SK-N-SH treated with all-trans-retinoic acid at 6 μM for 48 hours (cell line): Measurements from ENCODE around the gene MYO1B.

Experiments
- ATAC-seq: fragments of 200-7000 bp; cut with Tn5 transposase; 3 replicates; pipeline ENCODE4 v1.9.1; 2020; ENCODE audit warnings: mild to moderate bottlenecking, moderate library complexity
- ARNTL ChIP-seq: fragments of 450-650 bp; formaldehyde crosslinking; IDR thresholded peaks from 2 replicates; pipeline ENCODE4 v1.5.0; 2020; ENCODE audit warnings: low read depth, mild to moderate bottlenecking, moderate library complexity, borderline replicate concordance
- BACH2 ChIP-seq: fragments of 250-450 bp; sonication (Bioruptor Pico); IDR thresholded peaks from 2 replicates; pipeline ENCODE4 v1.9.0; 2021; ENCODE audit warnings: mild to moderate bottlenecking, borderline replicate concordance
- CSDC2 ChIP-seq: fragments of 250-450 bp; sonication (Bioruptor Pico); IDR thresholded peaks from 2 replicates; pipeline ENCODE4 v1.5.0; 2020; ENCODE audit warnings: mild to moderate bottlenecking, moderate library complexity
- ESRRG ChIP-seq: fragments of 250-450 bp; sonication (Bioruptor Pico); IDR thresholded peaks from 2 replicates; pipeline ENCODE4 v1.6.1; 2021; ENCODE audit warnings: mild to moderate bottlenecking
- GLIS3 ChIP-seq: fragments of 250-450 bp; sonication (Bioruptor Pico); IDR thresholded peaks from 2 replicates; pipeline ENCODE4 v1.5.0; 2020; ENCODE audit warnings: mild to moderate bottlenecking, moderate library complexity
- ISL1 ChIP-seq: fragments of 250-450 bp; sonication (Bioruptor Pico); IDR thresholded peaks from 2 replicates; pipeline ENCODE4 v2.1.2; 2022; ENCODE audit warnings: mild to moderate bottlenecking, moderate library complexity
- OSR1 ChIP-seq: fragments of 250-450 bp; sonication (Bioruptor Pico); IDR thresholded peaks from 2 replicates; pipeline ENCODE4 v1.8.0; 2022; ENCODE audit warnings: moderate library complexity, mild to moderate bottlenecking, inconsistent platforms
- PPARA ChIP-seq: fragments of 250-450 bp; sonication (Bioruptor Pico); IDR thresholded peaks from 2 replicates; pipeline ENCODE4 v1.5.0; 2020; ENCODE audit warnings: mild to moderate bottlenecking, borderline replicate concordance
- RARB ChIP-seq: fragments of 250-450 bp; sonication (Bioruptor Pico); IDR thresholded peaks from 2 replicates; pipeline ENCODE4 v1.8.0; 2021; ENCODE audit warnings: mild to moderate bottlenecking, moderate library complexity
- SNAI2 ChIP-seq: fragments of 250-450 bp; sonication (Bioruptor Pico); IDR thresholded peaks from 2 replicates; pipeline ENCODE4 v1.5.0; 2020; ENCODE audit warnings: mild to moderate bottlenecking, moderate library complexity
- TCF4 ChIP-seq: fragments of 250-450 bp; sonication (Bioruptor Pico); IDR thresholded peaks from 2 replicates; pipeline ENCODE4 v1.8.0; 2021; ENCODE audit warnings: mild to moderate bottlenecking, moderate library complexity, borderline replicate concordance
- TOX ChIP-seq: fragments of 250-450 bp; sonication (Bioruptor Pico); IDR thresholded peaks from 2 replicates; pipeline ENCODE4 v1.8.0; 2021; ENCODE audit warnings: mild to moderate bottlenecking, moderate library complexity, borderline replicate concordance
- ZC3H10 ChIP-seq: fragments of 250-450 bp; sonication (Bioruptor Pico); IDR thresholded peaks from 2 replicates; pipeline ENCODE4 v1.5.1; 2021; ENCODE audit warnings: mild to moderate bottlenecking, moderate library complexity
- ZFP3 ChIP-seq: fragments of 250-450 bp; sonication (Bioruptor Pico); IDR thresholded peaks from 2 replicates; pipeline ENCODE4 v1.5.0; 2020; ENCODE audit warnings: mild to moderate bottlenecking, moderate library complexity
- ZFP30 ChIP-seq: fragments of 450-650 bp; formaldehyde crosslinking; IDR thresholded peaks from 2 replicates; pipeline ENCODE4 v1.5.0; 2022; ENCODE audit warnings: mild to moderate bottlenecking, moderate library complexity
- ZNF565 ChIP-seq: fragments of 450-650 bp; formaldehyde crosslinking; conservative IDR thresholded peaks from 2 replicates; pipeline ENCODE4 v1.5.0; 2020; ENCODE audit warnings: low read depth, mild to moderate bottlenecking, moderate library complexity
- ZNF70 ChIP-seq: fragments of 450-650 bp; formaldehyde crosslinking; IDR thresholded peaks from 2 replicates; pipeline ENCODE4 v1.5.0; 2020; ENCODE audit warnings: mild to moderate bottlenecking, moderate library complexity
- ZNF8 ChIP-seq: fragments of 450-650 bp; formaldehyde crosslinking; IDR thresholded peaks from 2 replicates; pipeline ENCODE4 v1.5.0; 2020; ENCODE audit warnings: mild to moderate bottlenecking, moderate library complexity
- TF ChIP-seq, protein P1 (sequence below): fragments of 250-450 bp; sonication (Bioruptor Pico); IDR thresholded peaks from 2 replicates; pipeline ENCODE4 v1.8.0; 2021; ENCODE audit warnings: low read depth, mild to moderate bottlenecking, moderate library complexity, borderline replicate concordance
- TF ChIP-seq, protein P2 (sequence below): fragments of 250-450 bp; sonication (Bioruptor Pico); IDR thresholded peaks from 2 replicates; pipeline ENCODE4 v1.5.1; 2021; ENCODE audit warnings: mild to moderate bottlenecking, moderate library complexity
- TF ChIP-seq, protein P3 (sequence below): fragments of 250-450 bp; sonication (Bioruptor Pico); IDR thresholded peaks from 2 replicates; pipeline ENCODE4 v1.5.0; 2020; ENCODE audit warnings: mild to moderate bottlenecking, moderate library complexity
- TF ChIP-seq, protein P4 (sequence below): fragments of 250-450 bp; sonication (Bioruptor Pico); IDR thresholded peaks from 2 replicates; pipeline ENCODE4 v1.8.0; 2020; ENCODE audit warnings: mild to moderate bottlenecking, moderate library complexity, borderline replicate concordance
- TF ChIP-seq, protein P5 (sequence below): fragments of 250-450 bp; sonication (Bioruptor Pico); IDR thresholded peaks from 2 replicates; pipeline ENCODE4 v1.5.1; 2020; ENCODE audit warnings: low read depth, mild to moderate bottlenecking, moderate library complexity

Gene MYO1B

DNA sequence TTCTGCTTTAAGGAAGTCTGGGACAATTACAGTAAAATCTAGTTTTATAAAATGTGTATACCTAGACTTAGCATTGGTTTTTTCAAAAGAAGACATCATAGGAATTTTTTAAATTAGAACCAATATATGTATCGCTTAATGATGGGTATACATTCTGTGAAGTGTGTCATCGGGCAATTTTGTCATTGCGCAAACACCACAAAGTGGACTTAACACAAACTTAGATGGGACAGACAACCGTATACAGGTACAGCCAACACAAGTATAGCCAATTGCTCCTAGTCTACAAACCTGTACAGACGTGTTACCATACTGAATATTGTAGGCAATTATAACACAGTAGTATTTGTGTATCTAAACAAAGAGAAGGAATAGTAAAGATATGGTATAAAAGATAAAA, 12.7 kb downstream of the MYO1B start:
- TF ChIP-seq ISL1 (no peak), ZFP3 (CRISPR knock-in tag) (no peak), BACH2 (CRISPR knock-in tag) (no peak), ZC3H10 (CRISPR knock-in tag) (no peak), ZNF70 (CRISPR knock-in tag) (no peak), SNAI2 (CRISPR knock-in tag) (no peak), OSR1 (CRISPR knock-in tag) (no peak), ZNF8 (CRISPR knock-in tag) (no peak), RARB (CRISPR knock-in tag) (no peak), GLIS3 (CRISPR knock-in tag) (no peak), CSDC2 (CRISPR knock-in tag) (no peak), ARNTL (no peak), PPARA (CRISPR knock-in tag) (no peak), ESRRG (CRISPR knock-in tag) (no peak), ZNF565 (CRISPR knock-in tag) (no peak), ZFP30 (no peak), TOX (no peak)
- TF ChIP-seq, protein P1, sequence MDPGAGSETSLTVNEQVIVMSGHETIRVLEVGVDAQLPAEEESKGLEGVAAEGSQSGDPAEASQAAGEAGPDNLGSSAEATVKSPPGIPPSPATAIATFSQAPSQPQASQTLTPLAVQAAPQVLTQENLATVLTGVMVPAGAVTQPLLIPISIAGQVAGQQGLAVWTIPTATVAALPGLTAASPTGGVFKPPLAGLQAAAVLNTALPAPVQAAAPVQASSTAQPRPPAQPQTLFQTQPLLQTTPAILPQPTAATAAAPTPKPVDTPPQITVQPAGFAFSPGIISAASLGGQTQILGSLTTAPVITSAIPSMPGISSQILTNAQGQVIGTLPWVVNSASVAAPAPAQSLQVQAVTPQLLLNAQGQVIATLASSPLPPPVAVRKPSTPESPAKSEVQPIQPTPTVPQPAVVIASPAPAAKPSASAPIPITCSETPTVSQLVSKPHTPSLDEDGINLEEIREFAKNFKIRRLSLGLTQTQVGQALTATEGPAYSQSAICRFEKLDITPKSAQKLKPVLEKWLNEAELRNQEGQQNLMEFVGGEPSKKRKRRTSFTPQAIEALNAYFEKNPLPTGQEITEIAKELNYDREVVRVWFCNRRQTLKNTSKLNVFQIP (CRISPR knock-in tag): no peak
- TF ChIP-seq, protein P2, sequence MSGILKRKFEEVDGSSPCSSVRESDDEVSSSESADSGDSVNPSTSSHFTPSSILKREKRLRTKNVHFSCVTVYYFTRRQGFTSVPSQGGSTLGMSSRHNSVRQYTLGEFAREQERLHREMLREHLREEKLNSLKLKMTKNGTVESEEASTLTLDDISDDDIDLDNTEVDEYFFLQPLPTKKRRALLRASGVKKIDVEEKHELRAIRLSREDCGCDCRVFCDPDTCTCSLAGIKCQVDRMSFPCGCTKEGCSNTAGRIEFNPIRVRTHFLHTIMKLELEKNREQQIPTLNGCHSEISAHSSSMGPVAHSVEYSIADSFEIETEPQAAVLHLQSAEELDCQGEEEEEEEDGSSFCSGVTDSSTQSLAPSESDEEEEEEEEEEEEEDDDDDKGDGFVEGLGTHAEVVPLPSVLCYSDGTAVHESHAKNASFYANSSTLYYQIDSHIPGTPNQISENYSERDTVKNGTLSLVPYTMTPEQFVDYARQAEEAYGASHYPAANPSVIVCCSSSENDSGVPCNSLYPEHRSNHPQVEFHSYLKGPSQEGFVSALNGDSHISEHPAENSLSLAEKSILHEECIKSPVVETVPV (CRISPR knock-in tag): no peak
- TF ChIP-seq, protein P3, sequence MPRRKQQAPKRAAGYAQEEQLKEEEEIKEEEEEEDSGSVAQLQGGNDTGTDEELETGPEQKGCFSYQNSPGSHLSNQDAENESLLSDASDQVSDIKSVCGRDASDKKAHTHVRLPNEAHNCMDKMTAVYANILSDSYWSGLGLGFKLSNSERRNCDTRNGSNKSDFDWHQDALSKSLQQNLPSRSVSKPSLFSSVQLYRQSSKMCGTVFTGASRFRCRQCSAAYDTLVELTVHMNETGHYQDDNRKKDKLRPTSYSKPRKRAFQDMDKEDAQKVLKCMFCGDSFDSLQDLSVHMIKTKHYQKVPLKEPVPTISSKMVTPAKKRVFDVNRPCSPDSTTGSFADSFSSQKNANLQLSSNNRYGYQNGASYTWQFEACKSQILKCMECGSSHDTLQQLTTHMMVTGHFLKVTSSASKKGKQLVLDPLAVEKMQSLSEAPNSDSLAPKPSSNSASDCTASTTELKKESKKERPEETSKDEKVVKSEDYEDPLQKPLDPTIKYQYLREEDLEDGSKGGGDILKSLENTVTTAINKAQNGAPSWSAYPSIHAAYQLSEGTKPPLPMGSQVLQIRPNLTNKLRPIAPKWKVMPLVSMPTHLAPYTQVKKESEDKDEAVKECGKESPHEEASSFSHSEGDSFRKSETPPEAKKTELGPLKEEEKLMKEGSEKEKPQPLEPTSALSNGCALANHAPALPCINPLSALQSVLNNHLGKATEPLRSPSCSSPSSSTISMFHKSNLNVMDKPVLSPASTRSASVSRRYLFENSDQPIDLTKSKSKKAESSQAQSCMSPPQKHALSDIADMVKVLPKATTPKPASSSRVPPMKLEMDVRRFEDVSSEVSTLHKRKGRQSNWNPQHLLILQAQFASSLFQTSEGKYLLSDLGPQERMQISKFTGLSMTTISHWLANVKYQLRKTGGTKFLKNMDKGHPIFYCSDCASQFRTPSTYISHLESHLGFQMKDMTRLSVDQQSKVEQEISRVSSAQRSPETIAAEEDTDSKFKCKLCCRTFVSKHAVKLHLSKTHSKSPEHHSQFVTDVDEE (CRISPR knock-in tag): no peak

DNA sequence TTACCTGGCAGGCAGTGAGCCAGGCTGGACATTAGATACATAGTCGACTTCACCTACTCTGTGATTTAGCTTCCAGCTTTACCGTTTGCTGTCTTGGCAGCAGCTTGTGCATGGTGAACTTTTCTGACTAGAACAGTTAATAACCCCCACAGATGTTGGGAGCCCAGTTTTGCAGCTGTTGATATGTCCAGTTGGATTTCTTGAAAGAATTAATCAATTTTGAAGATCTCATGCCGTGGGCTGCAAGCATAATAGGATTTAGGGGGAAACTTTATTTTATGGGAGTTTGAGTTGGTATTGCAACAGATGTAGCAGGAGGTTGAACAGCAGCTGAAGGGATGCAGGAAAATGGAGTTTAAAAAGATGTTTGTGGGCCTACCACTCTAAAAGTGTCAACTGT, 13.8 kb downstream of the MYO1B start:
- TF ChIP-seq, protein P1 (CRISPR knock-in tag): no peak
- TF ChIP-seq, protein P2 (CRISPR knock-in tag): no peak
- TF ChIP-seq ZNF8 (CRISPR knock-in tag) (no peak), GLIS3 (CRISPR knock-in tag) (no peak), CSDC2 (CRISPR knock-in tag) (no peak), BACH2 (CRISPR knock-in tag) (no peak), PPARA (CRISPR knock-in tag) (no peak), ISL1 (no peak), TCF4 (no peak), ESRRG (CRISPR knock-in tag) (no peak), OSR1 (CRISPR knock-in tag) (no peak), RARB (CRISPR knock-in tag) (no peak), ZFP30 (no peak), ZC3H10 (CRISPR knock-in tag) (no peak), SNAI2 (CRISPR knock-in tag) (no peak), ARNTL (no peak)
- TF ChIP-seq, protein P3 (CRISPR knock-in tag): no peak
- TF ChIP-seq, protein P4, sequence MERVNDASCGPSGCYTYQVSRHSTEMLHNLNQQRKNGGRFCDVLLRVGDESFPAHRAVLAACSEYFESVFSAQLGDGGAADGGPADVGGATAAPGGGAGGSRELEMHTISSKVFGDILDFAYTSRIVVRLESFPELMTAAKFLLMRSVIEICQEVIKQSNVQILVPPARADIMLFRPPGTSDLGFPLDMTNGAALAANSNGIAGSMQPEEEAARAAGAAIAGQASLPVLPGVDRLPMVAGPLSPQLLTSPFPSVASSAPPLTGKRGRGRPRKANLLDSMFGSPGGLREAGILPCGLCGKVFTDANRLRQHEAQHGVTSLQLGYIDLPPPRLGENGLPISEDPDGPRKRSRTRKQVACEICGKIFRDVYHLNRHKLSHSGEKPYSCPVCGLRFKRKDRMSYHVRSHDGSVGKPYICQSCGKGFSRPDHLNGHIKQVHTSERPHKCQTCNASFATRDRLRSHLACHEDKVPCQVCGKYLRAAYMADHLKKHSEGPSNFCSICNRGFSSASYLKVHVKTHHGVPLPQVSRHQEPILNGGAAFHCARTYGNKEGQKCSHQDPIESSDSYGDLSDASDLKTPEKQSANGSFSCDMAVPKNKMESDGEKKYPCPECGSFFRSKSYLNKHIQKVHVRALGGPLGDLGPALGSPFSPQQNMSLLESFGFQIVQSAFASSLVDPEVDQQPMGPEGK: no peak
- TF ChIP-seq, protein P5, sequence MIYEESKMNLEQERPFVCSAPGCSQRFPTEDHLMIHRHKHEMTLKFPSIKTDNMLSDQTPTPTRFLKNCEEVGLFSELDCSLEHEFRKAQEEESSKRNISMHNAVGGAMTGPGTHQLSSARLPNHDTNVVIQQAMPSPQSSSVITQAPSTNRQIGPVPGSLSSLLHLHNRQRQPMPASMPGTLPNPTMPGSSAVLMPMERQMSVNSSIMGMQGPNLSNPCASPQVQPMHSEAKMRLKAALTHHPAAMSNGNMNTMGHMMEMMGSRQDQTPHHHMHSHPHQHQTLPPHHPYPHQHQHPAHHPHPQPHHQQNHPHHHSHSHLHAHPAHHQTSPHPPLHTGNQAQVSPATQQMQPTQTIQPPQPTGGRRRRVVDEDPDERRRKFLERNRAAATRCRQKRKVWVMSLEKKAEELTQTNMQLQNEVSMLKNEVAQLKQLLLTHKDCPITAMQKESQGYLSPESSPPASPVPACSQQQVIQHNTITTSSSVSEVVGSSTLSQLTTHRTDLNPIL: no peak
- no peak for ATAC-seq

More for the DNA sequence above, 12.7 kb downstream of the MYO1B start:
- ATAC-seq: no peak
